Tibial artery (tissue), 4 donors: ENCODE measurements around the gene BCR.

Experiments
- DNase-seq, 2 donors: peaks; one replicate each; pipeline ENCODE4 v3.0.0-alpha.2; 2019
- H3K27ac ChIP-seq, 2 donors: fragments of 200-600 bp; sonication (generic) in 1 of 2; 1 replicate in 1 of 2; 2 replicates in 1 of 2; pipeline ENCODE4 v1.5.1; 2018 to 2019; ENCODE audit warnings: mild to moderate bottlenecking in 1 of 2
- H3K27me3 ChIP-seq, 2 donors: fragments of 200-600 bp; sonication (generic) in 1 of 2; one replicate each; pipeline versions ENCODE4 v1.5.1 to v1.6.0; 2016 to 2019
- H3K36me3 ChIP-seq, 3 donors: fragments of 200-600 bp; sonication (generic) in 2 of 3; one replicate each; pipeline ENCODE4 v1.5.1; 2016 to 2019; ENCODE audit warnings: mild to moderate bottlenecking in 2 of 3
- H3K4me1 ChIP-seq, 4 donors: fragments of 200-600 bp; sonication (generic) in 2 of 4; 1 replicate in 3 of 4; 2 replicates in 1 of 4; pipeline ENCODE4 v1.5.1; 2016 to 2019
- H3K4me3 ChIP-seq, 2 donors: fragments of 200-600 bp; sonication (generic) in 1 of 2; 1 replicate in 1 of 2; 2 replicates in 1 of 2; pipeline ENCODE4 v1.5.1; 2018 to 2019; ENCODE audit warnings: mild to moderate bottlenecking in 2 of 2
- H3K9me3 ChIP-seq, 3 donors: fragments of 200-600 bp; sonication (generic) in 1 of 3; one replicate each; pipeline ENCODE4 v1.5.1; 2016 to 2019
- CTCF ChIP-seq, 2 experiments: fragments of 200-600 bp in 1 of 2; fragments of 450-650 bp in 1 of 2; IDR thresholded peaks; one replicate each; pipeline ENCODE4 v1.5.1; 2017 to 2019; ENCODE audit warnings: antibody characterized with exemption in 2 of 2, mild to moderate bottlenecking in 1 of 2, moderate library complexity in 1 of 2
- intact Hi-C: fragments of 100-400 bp; cut with DNase I; formaldehyde crosslinking; loops from one replicate; pipeline ENCODE4 v1.15.0; 2023; ENCODE audit warnings: low total_unique reads

The BCR gene

GRCh38 chr22:23268139-23268712 is 87.9 kb downstream of the BCR start:
- DNase-seq, result no peak
- H3K4me3 ChIP-seq, result no peak overlapping the region
- no peak for TF ChIP-seq CTCF (IDR thresholded peaks at IDR 0.05)
- H3K4me1 ChIP-seq, result peaks cover 0 to 15% (median 7%) of the 10 kb centered on the region in 4 donors
- intact Hi-C loops, result no loop called here
- H3K27ac ChIP-seq, result no peak overlapping the region
- H3K9me3 ChIP-seq, result no peaks in the 10 kb centered on the region
- H3K36me3 ChIP-seq, result peaks cover 49 to 91% (median 81%) of the 10 kb centered on the region in 3 donors
- H3K27me3 ChIP-seq, result no peaks in the 10 kb centered on the region

- no peak for TF ChIP-seq CTCF (IDR thresholded peaks at IDR 0.05)
- DNase-seq, result no peak
- Histone ChIP-seq H3K27me3 (no peaks in the 10 kb centered on the region), H3K9me3 (no peaks in the 10 kb centered on the region), H3K27ac (no peak overlapping the region), H3K4me3 (no peak overlapping the region), H3K4me1 (peaks cover 0 to 15% (median 7%) of the 10 kb centered on the region in 4 donors), H3K36me3 (peaks cover 51 to 91% (median 82%) of the 10 kb centered on the region in 3 donors)
- intact Hi-C loops, result no loop called here
Observed at GRCh38 chr22:23268877-23269276, 88.6 kb downstream of the BCR start.

GRCh38 chr22:23269441-23270211 is 89.3 kb downstream of the BCR start:
- no peak for DNase-seq
- TF ChIP-seq CTCF (IDR thresholded peaks at IDR 0.05), result no peak
- H3K9me3 ChIP-seq, result no peaks in the 10 kb centered on the region
- no peak overlapping the region for H3K27ac ChIP-seq
- H3K4me3 ChIP-seq, result no peak overlapping the region
- intact Hi-C loops, result no loop called here
- H3K27me3 ChIP-seq, result no peaks in the 10 kb centered on the region
- peaks cover 49 to 91% (median 82%) of the 10 kb centered on the region in 3 donors for H3K36me3 ChIP-seq
- peaks cover 0 to 9% (median 4%) of the 10 kb centered on the region in 4 donors for H3K4me1 ChIP-seq

- Histone ChIP-seq H3K27ac (no peak overlapping the region), H3K36me3 (peaks cover 53 to 91% (median 84%) of the 10 kb centered on the region in 3 donors), H3K27me3 (no peaks in the 10 kb centered on the region), H3K9me3 (no peaks in the 10 kb centered on the region), H3K4me3 (no peak overlapping the region), H3K4me1 (peaks cover 0 to 3% (median 1%) of the 10 kb centered on the region in 4 donors)
- no peak for DNase-seq
- intact Hi-C loops, result no loop called here
- no peak for TF ChIP-seq CTCF (IDR thresholded peaks at IDR 0.05)
Observed at GRCh38 chr22:23270212-23270733, 90.0 kb downstream of the BCR start.

GRCh38 chr22:23270798-23271596 is 90.7 kb downstream of the BCR start:
- TF ChIP-seq CTCF (IDR thresholded peaks at IDR 0.05), result no peak
- Histone ChIP-seq H3K27ac (no peak overlapping the region), H3K36me3 (peaks cover 53 to 96% (median 88%) of the 10 kb centered on the region in 3 donors)

More at GRCh38 chr22:23270798-23271596, 90.7 kb downstream of the BCR start:
- intact Hi-C loops, result no loop called here
- H3K4me1 ChIP-seq, result no peaks in the 10 kb centered on the region
- H3K9me3 ChIP-seq, result no peaks in the 10 kb centered on the region
- DNase-seq, result no peak
- no peak overlapping the region for H3K4me3 ChIP-seq
- H3K27me3 ChIP-seq, result no peaks in the 10 kb centered on the region
